Body of pancreas (tissue), 4 donors: ENCODE measurements around the gene GGT7.

Experiments used
- POLR2A ChIP-seq, 3 donors: fragments of 450-650 bp; IDR thresholded peaks; one replicate each; pipeline ENCODE4 v1.6.1; 2016; ENCODE audit warnings: antibody characterized with exemption in 3 of 3, mild to moderate bottlenecking in 2 of 3
- TF ChIP-seq, protein P1 (sequence below), 7 experiments: fragments of 450-650 bp in 4 of 7; fragments of 200-600 bp in 3 of 7; sonication (generic) in 3 of 7; IDR thresholded peaks; one replicate each; pipeline ENCODE4 v1.5.1; 2016 to 2019; ENCODE audit warnings: antibody characterized with exemption in 7 of 7

- no peak for TF ChIP-seq POLR2A (IDR thresholded peaks at IDR 0.05)
- TF ChIP-seq, protein P1, sequence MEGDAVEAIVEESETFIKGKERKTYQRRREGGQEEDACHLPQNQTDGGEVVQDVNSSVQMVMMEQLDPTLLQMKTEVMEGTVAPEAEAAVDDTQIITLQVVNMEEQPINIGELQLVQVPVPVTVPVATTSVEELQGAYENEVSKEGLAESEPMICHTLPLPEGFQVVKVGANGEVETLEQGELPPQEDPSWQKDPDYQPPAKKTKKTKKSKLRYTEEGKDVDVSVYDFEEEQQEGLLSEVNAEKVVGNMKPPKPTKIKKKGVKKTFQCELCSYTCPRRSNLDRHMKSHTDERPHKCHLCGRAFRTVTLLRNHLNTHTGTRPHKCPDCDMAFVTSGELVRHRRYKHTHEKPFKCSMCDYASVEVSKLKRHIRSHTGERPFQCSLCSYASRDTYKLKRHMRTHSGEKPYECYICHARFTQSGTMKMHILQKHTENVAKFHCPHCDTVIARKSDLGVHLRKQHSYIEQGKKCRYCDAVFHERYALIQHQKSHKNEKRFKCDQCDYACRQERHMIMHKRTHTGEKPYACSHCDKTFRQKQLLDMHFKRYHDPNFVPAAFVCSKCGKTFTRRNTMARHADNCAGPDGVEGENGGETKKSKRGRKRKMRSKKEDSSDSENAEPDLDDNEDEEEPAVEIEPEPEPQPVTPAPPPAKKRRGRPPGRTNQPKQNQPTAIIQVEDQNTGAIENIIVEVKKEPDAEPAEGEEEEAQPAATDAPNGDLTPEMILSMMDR (IDR thresholded peaks at IDR 0.05): no peak
Observed at GRCh38 chr20:34916774-34917354, 44.2 kb upstream of the GGT7 start.
